Measurements from ENCODE around the gene LRRC55. TPM values are rescaled to one million over a fixed set of nuclear protein-coding genes. Genes with fewer than 3 reads are reported as not detected.

LRRC55 gene
- total and polyA plus RNA-seq, 9 of the 15 experiments (the other 6 are each of a cell fraction or from before 2014, with no cell fraction given) = not detected

DNA sequence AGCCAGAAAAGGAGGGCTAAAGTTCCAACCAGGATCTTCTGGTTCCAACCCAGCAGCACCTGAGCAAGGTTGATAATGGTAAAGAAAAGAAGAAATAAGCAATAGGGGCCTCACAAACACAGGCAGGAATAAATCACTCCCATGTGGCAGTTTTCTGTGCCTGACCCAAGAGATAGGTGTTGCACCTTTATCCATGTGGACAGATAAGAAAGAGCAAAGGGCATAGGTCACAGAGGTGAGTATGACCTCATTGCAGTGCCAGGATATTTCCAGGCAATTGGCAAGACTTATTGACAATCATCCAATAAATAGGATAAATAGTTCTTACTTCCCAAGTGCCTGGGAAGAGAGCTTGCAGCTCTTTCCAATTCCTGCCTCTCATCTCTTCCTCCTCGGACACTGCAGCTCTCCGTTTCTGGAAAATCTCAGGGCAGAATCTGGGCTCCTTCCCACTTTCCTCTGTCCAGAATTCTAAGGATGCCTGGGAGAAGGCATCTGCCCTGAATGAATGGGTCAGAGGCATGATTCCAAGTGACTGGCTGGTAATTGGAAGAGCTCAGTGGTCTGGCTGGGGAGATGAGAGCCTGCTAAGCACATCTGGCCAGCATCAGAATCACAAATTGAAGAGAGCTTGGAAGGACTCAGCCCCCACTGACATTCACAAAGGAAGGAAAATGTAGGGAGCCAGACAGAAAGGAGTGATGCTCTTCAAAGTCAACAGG is 14.5 kb upstream of the LRRC55 start:
- in situ Hi-C loops (cut with MboI) (no loop called here), intact Hi-C loops (cut with micrococcal nuclease) (no loop called here)
- Histone ChIP-seq H2AFZ (ENCODE audit: low read depth, low read length) (no peak overlapping the region), H3K4me3 (no peak overlapping the region), H3K36me3 (ENCODE audit: control insufficient read depth, insufficient read depth, low read length) (no peaks in the 10 kb centered on the region), H3K4me1 (replicated peaks in 1 of 2; ENCODE audit: control insufficient read depth in 2 of 2, insufficient read depth in 2 of 2, low read length in 2 of 2) (no peaks in the 10 kb centered on the region; a peak in 2 of 5 replicates), H4K20me1 (replicated peaks; ENCODE audit: control insufficient read depth, insufficient read depth, low read length) (no peaks in the 10 kb centered on the region), H3K9me3 (replicated peaks; ENCODE audit: control insufficient read depth, insufficient read depth, low read depth, low read length) (no peaks in the 10 kb centered on the region), H3K79me2 (ENCODE audit: control insufficient read depth, insufficient read depth, low read length) (no peaks in the 10 kb centered on the region), H3K9ac (ENCODE audit: insufficient read depth in 1 of 2, low read depth in 2 of 2, low read length in 2 of 2) (no peak overlapping the region), H3K4me2 (ENCODE audit: insufficient read depth, low read length) (no peak overlapping the region), H3K27ac (ENCODE audit: extremely low read depth, low read depth, low read length) (no peak overlapping the region), H3K27me3 (ENCODE audit: control insufficient read depth in 2 of 2, insufficient read depth in 2 of 2, low read length in 2 of 2) (peaks cover 0 to under 1% of the 10 kb centered on the region in 2 experiments; a peak in 1 of 5 replicates), H3K9me1 (ENCODE audit: control insufficient read depth, insufficient read depth, low read length) (no peaks in the 10 kb centered on the region)
- ChIA-PET CTCF (ENCODE audit: low intra/inter-chr PET ratio) (no interaction called here), POLR2A (interaction anchor here (0.6 to 1.7 kb wide), 3 partner anchors 11 to 144 kb away, joined by 3 to 4 read pairs (median 3); no protein-coding TSS in a partner anchor)
- DNase-seq (ENCODE audit: extremely low read depth in 1 of 4, low spot score in 3 of 4) = no peak
- no peak for FAIRE-seq
- WGBS (ENCODE audit: insufficient coverage, low coverage, missing lambda C conversion rate) = 8% methylated on average over 2 of the region's 2 CpGs
- no peak for ATAC-seq
- BruUV-seq (replicated peaks) = no TSS peak
- TF ChIP-seq, protein P1, sequence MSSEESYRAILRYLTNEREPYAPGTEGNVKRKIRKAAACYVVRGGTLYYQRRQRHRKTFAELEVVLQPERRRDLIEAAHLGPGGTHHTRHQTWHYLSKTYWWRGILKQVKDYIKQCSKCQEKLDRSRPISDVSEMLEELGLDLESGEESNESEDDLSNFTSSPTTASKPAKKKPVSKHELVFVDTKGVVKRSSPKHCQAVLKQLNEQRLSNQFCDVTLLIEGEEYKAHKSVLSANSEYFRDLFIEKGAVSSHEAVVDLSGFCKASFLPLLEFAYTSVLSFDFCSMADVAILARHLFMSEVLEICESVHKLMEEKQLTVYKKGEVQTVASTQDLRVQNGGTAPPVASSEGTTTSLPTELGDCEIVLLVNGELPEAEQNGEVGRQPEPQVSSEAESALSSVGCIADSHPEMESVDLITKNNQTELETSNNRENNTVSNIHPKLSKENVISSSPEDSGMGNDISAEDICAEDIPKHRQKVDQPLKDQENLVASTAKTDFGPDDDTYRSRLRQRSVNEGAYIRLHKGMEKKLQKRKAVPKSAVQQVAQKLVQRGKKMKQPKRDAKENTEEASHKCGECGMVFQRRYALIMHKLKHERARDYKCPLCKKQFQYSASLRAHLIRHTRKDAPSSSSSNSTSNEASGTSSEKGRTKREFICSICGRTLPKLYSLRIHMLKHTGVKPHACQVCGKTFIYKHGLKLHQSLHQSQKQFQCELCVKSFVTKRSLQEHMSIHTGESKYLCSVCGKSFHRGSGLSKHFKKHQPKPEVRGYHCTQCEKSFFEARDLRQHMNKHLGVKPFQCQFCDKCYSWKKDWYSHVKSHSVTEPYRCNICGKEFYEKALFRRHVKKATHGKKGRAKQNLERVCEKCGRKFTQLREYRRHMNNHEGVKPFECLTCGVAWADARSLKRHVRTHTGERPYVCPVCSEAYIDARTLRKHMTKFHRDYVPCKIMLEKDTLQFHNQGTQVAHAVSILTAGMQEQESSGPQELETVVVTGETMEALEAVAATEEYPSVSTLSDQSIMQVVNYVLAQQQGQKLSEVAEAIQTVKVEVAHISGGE (CRISPR knock-in tag; IDR thresholded peaks at IDR 0.05) = no peak
- TF ChIP-seq EGR1 (conservative IDR thresholded peaks at IDR 0.05) (no peak), EWSR1 (IDR thresholded peaks at IDR 0.05; ENCODE audit: borderline replicate concordance, low read depth, partially characterized antibody) (no peak), ILF3 (IDR thresholded peaks at IDR 0.05; ENCODE audit: borderline replicate concordance) (no peak), MIER1 (IDR thresholded peaks at IDR 0.05; ENCODE audit: low read depth) (no peak), PTBP1 (IDR thresholded peaks at IDR 0.05; ENCODE audit: low read depth, low read length) (no peak), CBFA2T2 (conservative IDR thresholded peaks at IDR 0.05) (0 out of 2 replicates have a peak, but pooled peaks have one; percentile 11), C11orf30 (IDR thresholded peaks at IDR 0.05; ENCODE audit: low read depth) (no peak), TAL1 (IDR thresholded peaks at IDR 0.05) (peak; percentile 34; the same call in 1 of the 2 replicates), MEIS2 (IDR thresholded peaks at IDR 0.05; ENCODE audit: partially characterized antibody) (peak; percentile 43), NCOA6 (IDR thresholded peaks at IDR 0.05) (no peak), BRD9 (IDR thresholded peaks at IDR 0.05; ENCODE audit: low read depth, partially characterized antibody) (no peak), CBFA2T3 (IDR thresholded peaks at IDR 0.05) (peak; percentile 30; the same call in 1 of the 2 replicates)
- TF ChIP-seq, protein P2, sequence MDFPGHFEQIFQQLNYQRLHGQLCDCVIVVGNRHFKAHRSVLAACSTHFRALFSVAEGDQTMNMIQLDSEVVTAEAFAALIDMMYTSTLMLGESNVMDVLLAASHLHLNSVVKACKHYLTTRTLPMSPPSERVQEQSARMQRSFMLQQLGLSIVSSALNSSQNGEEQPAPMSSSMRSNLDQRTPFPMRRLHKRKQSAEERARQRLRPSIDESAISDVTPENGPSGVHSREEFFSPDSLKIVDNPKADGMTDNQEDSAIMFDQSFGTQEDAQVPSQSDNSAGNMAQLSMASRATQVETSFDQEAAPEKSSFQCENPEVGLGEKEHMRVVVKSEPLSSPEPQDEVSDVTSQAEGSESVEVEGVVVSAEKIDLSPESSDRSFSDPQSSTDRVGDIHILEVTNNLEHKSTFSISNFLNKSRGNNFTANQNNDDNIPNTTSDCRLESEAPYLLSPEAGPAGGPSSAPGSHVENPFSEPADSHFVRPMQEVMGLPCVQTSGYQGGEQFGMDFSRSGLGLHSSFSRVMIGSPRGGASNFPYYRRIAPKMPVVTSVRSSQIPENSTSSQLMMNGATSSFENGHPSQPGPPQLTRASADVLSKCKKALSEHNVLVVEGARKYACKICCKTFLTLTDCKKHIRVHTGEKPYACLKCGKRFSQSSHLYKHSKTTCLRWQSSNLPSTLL (IDR thresholded peaks at IDR 0.05) = no peak
- TF ChIP-seq, protein P3, sequence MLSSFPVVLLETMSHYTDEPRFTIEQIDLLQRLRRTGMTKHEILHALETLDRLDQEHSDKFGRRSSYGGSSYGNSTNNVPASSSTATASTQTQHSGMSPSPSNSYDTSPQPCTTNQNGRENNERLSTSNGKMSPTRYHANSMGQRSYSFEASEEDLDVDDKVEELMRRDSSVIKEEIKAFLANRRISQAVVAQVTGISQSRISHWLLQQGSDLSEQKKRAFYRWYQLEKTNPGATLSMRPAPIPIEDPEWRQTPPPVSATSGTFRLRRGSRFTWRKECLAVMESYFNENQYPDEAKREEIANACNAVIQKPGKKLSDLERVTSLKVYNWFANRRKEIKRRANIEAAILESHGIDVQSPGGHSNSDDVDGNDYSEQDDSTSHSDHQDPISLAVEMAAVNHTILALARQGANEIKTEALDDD (IDR thresholded peaks at IDR 0.05) = no peak
